ENCODE data around the gene GK. TPM values are rescaled to one million over a fixed set of nuclear protein-coding genes. Genes with fewer than 3 reads are reported as not detected.

Gene GK
- total RNA-seq, 1 experiment from 2014 or later, result 9.8 TPM

DNA sequence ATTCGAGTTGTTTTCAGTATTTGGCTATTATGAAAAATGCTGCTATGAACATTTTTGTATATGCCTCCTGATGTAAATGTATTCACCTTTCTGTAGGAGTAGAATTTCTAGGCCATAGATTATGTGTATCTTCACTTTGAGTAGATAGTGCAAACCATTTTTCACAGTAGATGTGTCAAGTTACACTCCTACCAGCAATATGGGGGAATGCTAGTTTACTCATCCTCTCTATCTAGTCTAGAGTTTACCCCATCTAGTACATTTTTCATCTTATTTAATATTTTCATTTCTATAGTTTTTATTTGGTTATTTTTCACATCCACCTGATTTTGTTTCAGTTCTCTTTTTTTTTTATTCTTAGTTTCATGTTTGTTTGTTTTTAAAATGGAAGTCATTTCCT lies 59.0 kb downstream of the GK start:
- Histone ChIP-seq H3K18ac (ENCODE audit: insufficient read length, low read depth, low read length) (no peak overlapping the region), H3K14ac (ENCODE audit: insufficient read depth, low read length) (no peak overlapping the region), H3K4me2 (ENCODE audit: insufficient read depth, insufficient read length, low read length) (no peak overlapping the region), H2BK12ac (ENCODE audit: insufficient read length, low read depth, low read length) (no peak overlapping the region), H3T11ph (ENCODE audit: low read length) (no peak overlapping the region), H3K23ac (ENCODE audit: insufficient read length, low read depth, low read length) (no peak overlapping the region), H3K79me1 (ENCODE audit: insufficient read depth, low read depth, low read length, poor library complexity, severe bottlenecking) (no peaks in the 10 kb centered on the region), H3K9me3 (ENCODE audit: control insufficient read depth, low read depth, low read length) (no peaks in the 10 kb centered on the region), H3K79me2 (ENCODE audit: insufficient read depth, low read length) (no peaks in the 10 kb centered on the region), H4K91ac (ENCODE audit: insufficient read length, low read depth, low read length) (no peak overlapping the region), H3K4me1 (ENCODE audit: insufficient read depth, low read length) (no peaks in the 10 kb centered on the region), H4K8ac (replicated peaks; ENCODE audit: insufficient read length, low read depth, low read length) (no peak overlapping the region), H2BK15ac (ENCODE audit: low read depth, low read length) (no peak overlapping the region), H2AFZ (ENCODE audit: low read length) (no peak overlapping the region), H4K5ac (ENCODE audit: insufficient read length, low read depth, low read length) (no peak overlapping the region), H2AK5ac (ENCODE audit: insufficient read length, low read length) (no peak overlapping the region), H3K9ac (ENCODE audit: extremely low read depth, insufficient read length, low read length) (no peak overlapping the region), H2BK120ac (ENCODE audit: low read depth, low read length, poor library complexity, severe bottlenecking) (no peak overlapping the region), H2BK5ac (ENCODE audit: insufficient read length, low read length) (no peak overlapping the region), H4K20me1 (ENCODE audit: control insufficient read depth, insufficient read depth, insufficient read length) (no peaks in the 10 kb centered on the region), H3K56ac (ENCODE audit: insufficient read length, low read depth, low read length) (no peak overlapping the region), H3K27ac (ENCODE audit: insufficient read length, low read depth, low read length) (no peak overlapping the region), H3K27me3 (ENCODE audit: insufficient read depth, low read length) (no peaks in the 10 kb centered on the region), H3K23me2 (ENCODE audit: insufficient read length, low read depth, low read length, poor library complexity, severe bottlenecking) (no peaks in the 10 kb centered on the region), H3K4ac (ENCODE audit: low read depth, low read length) (no peak overlapping the region), H2BK20ac (ENCODE audit: low read depth, low read length, poor library complexity, severe bottlenecking) (no peak overlapping the region)
- Mint-ChIP-seq H3K36me3 (ENCODE audit: insufficient read depth in 1 of 3, low read depth in 3 of 3) (peaks cover 0 to 6% (median 2%) of the 10 kb centered on the region in 3 experiments; a peak in 2 of 7 replicates), H3K4me1 (no peaks in the 10 kb centered on the region), H3K9me3 (peaks cover 0 to 38% of the 10 kb centered on the region in 2 experiments; a peak in 4 of 5 replicates), H3K4me3 (no peak overlapping the region), H3K27me3 (ENCODE audit: low read depth) (no peaks in the 10 kb centered on the region), H3K27ac (no peak overlapping the region)
- TF ChIP-seq, protein P1, sequence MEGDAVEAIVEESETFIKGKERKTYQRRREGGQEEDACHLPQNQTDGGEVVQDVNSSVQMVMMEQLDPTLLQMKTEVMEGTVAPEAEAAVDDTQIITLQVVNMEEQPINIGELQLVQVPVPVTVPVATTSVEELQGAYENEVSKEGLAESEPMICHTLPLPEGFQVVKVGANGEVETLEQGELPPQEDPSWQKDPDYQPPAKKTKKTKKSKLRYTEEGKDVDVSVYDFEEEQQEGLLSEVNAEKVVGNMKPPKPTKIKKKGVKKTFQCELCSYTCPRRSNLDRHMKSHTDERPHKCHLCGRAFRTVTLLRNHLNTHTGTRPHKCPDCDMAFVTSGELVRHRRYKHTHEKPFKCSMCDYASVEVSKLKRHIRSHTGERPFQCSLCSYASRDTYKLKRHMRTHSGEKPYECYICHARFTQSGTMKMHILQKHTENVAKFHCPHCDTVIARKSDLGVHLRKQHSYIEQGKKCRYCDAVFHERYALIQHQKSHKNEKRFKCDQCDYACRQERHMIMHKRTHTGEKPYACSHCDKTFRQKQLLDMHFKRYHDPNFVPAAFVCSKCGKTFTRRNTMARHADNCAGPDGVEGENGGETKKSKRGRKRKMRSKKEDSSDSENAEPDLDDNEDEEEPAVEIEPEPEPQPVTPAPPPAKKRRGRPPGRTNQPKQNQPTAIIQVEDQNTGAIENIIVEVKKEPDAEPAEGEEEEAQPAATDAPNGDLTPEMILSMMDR (conservative IDR thresholded peaks at IDR 0.05), result no peak
- no CpG with 5 or more reads among the region's 1 CpG for WGBS (ENCODE audit: extremely low coverage, insufficient read length, low lambda C conversion rate)
- no peak for DNase-seq
